ELF-1 (cell line): ENCODE data around the gene KCTD2.
"Not testable (repeated sequence)": the region's sequence is repeated elsewhere in the genome, so short reads cannot be mapped to it uniquely, and the experiment has no call there.

Source experiments
- DNase-seq: peaks from one replicate; pipeline ENCODE4 v3.0.0-alpha.2; 2016; ENCODE audit warnings: low read depth, low spot score

KCTD2 gene

DNA sequence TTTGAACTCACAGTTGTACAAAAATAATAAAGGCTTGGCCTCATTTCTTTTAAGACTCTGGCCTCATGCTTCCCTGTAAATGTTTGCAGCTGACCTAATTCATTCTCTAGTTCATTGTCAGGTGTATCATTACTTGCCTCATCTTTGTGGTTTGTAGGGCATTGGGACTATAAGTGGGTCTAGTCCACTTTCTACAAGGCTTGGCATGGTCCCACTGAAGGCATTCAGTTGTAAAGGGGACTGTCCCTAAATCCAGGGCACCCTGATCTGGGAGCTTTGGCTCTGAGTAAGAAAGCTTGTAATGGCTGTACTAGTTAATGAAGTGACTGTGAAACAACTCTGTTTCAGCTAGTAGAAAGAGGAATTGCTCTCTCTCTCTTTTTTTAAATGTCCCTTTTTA, 2.7 kb downstream of the KCTD2 start:
- no peak for DNase-seq

- no peak for DNase-seq
These were observed 4.9 kb downstream of the KCTD2 start for GRCh38 chr17:75051941-75052340.

DNA sequence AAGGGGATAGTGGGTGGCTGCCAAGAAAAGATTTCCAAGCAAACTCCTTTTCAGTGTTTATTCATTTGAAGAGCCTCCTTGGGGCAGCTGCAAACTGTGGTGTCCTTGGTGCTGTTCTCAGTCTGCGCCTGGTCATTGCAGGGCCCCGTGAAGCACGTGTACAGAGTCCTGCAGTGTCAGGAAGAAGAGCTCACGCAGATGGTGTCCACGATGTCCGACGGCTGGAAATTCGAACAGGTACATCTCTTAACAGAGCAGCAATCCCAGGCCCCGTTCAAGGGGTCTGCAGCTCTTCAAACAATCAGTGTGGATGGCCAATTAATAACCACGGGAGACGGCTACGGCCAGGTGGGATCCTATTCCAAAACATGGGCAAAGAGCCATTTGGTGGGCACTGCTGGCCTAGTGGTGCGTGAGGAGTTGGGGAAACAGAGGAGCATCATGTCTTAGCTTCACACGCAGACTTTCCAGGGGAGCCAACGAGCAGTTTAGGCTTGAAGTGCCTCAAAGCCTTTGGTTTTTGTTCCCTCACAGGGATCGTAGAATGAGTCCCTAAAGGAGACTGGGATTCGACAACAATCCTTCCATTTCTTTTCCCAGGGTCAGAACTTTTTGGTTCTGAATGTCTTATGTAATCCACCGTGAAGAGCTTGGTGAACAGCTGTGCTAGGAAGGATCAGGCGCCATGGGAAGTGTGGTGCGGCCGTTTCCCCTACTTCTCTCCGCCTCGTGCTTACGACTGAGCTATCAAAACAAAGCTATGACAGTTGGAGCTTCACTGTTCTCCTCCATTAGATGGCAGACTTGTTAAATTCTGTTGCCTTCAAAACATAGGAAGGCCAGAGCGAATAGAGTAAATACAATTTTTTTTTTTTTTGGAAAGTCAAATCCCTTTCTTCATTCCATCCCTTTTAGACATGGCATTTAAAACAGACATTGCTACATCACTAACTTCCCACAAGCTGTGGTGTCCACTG, 12.6 kb downstream of the KCTD2 start:
- no peak for DNase-seq

GRCh38 chr17:75060434-75061054, 13.5 kb downstream of the KCTD2 start:
- no peak for DNase-seq

DNA sequence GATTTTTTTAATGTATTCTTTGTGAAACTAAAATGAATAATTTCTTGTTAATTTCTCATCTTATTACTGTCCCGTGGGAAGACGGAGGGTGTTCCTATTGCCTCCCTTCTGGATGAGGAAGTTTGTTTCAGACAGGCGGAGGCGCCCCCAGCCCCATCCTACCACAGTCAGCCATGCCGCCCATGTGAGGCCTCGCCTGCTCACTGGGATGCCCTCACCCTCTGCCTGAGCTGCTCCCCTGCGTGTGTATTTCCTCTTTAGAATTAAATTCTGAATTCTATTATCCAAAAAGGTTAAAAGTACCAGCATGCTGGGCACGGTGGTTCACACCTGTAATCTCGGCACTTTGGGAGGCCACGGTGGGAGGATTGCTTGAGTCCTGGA, 14.0 kb downstream of the KCTD2 start:
- no peak for DNase-seq

DNA sequence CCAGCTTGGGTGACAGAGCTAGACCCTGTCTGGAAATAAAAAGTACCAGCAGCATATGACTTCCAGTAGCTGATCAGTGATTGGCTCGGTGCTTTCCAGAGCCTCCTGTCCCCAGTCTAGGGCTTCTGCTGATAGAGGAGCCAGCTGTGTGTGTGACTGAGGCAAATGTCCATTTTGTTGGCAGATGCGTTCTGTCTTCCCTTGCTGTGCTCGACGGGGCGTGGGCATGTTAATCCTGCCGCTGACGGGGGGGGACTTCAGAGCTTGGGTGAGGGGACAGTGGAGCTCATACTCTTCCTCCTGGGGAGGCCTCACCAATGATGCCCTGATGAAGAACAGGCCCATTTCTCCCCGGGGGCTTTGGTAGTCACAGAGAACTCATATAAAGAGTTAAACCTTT, 14.6 kb downstream of the KCTD2 start:
- no peak for DNase-seq

- DNase-seq, result no peak
These were observed 16.2 kb downstream of the KCTD2 start for GRCh38 chr17:75063201-75063600.

GRCh38 chr17:75063626-75064025, 16.6 kb downstream of the KCTD2 start:
- DNase-seq, result no peak

DNA sequence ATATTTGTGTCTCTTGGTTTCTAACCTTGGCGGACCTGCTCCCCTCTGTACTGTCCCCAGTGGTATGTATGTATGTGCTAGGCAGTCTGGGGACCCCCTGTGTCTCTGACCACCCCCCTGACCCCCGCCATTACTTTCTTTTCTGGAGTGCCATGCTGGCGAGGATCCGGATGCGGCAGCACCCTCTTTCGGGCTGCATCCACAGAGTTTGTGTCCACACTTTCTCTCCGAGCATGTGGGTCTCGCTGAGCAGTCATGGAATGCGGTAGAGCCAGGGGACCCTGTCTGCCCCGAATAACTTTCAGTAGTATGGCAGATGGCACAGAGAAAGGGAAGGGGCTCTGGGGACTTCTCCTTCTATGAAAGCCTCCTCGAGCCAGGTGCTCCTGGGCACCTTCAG, 17.0 kb downstream of the KCTD2 start:
- no peak for DNase-seq

GRCh38 chr17:75064460-75064859, 17.4 kb downstream of the KCTD2 start:
- no peak for DNase-seq

GRCh38 chr17:75064867-75065561, 18.0 kb downstream of the KCTD2 start:
- peak; percentile 68 for DNase-seq

GRCh38 chr17:75065562-75066151, 18.6 kb downstream of the KCTD2 start:
- no peak for DNase-seq

DNA sequence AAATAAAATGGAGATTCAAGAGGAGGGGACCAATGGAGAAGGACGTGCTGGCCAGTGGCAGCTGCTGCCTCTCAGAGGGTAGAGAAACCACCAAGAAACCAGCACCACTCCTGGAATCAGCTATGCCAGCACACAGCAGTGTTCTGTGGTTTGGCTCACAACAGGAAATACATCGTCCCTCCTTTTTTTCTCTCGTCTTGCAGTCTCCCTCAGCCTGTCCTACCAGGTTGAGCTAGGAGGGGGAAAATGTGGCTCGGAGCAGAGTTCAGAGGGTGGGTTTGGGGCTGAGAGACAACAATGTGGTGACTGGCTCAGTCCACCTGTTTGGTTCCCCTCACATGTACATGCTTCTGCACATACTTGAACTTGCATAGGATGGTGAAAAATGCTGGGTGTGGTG, 20.8 kb downstream of the KCTD2 start:
- DNase-seq, result no peak

GRCh38 chr17:75068750-75069149, 21.7 kb downstream of the KCTD2 start:
- DNase-seq, result no peak

DNA sequence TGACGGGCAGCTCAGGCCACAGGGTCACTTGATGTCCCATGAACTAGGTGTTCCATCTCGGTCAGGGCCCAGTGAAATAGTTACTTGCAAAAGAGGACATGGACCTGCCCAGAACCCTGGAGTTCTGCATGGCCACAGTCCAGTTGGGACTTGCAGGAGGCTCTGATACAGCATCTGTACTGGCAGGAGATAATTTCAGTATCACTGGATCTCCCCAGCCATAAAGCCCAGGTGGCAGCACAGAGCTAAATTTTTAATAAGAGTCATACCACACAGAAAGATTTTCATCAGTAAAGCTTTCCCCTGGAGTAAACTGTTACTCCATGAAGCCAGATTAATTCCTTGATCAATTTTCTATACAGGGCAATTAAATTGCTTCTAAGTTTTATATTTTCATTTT, 22.8 kb downstream of the KCTD2 start:
- no peak for DNase-seq

GRCh38 chr17:75071478-75072271, 24.6 kb downstream of the KCTD2 start:
- not testable (repeated sequence) for DNase-seq

DNA sequence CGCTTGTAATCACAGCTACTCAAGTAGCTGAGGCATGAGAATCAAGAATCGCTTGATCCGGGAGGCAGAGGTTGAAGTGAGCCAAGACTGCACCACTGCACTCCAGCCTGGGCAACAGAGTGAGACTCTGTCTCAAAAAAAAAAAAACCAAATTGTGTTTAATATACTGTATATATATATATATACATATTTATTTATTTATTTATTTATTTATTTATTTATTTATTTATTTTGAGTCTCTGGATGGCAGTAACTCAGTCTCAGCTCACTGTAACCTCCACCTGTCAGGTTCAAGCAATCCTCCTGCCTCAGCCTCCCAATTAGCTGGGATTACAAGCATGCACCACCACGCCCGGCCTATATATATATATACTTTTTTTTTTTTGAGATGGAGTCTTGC, 25.9 kb downstream of the KCTD2 start:
- not testable (repeated sequence) for DNase-seq

DNA sequence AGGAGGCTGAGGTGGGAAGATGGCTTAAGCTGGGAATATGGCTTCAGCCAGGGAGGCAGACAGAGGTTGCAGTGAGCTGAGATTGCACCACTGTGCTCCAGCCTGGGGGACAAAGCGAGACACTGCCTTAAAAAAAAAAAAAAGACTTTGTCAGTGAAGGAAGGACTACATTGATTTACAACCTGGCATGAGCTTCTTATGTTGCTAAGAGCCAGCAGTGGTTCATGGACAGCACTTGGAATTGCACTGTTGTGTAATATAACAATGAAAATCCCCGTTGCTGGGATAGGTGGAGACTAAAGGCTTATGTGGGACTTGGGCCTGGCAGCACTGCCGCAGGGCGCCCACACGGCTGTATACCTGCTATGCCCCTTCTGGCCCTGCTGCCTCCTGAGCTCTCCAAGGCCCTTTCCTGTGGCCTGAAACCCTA, 26.6 kb downstream of the KCTD2 start:
- no peak for DNase-seq

DNA sequence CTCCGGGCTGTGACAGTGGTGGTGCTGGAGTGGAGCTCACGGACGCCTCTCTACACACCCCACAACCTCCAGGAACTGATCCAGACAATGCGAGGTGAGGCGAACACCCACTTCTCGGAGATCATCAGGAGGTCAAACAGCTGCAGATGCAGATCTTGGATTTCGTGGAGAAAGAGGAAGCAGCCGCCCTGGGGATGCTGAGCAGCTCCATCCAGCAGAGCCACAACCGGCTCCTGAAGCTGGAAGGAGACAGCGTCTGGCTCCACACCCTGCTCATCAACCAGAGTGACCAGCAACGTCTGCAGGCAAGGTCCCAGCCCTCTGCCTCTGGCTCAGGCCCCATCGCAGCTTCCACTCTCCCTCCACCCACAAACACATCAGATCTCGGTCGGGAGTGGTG, 27.5 kb downstream of the KCTD2 start:
- no peak for DNase-seq

- DNase-seq, result no peak
These were observed 28.7 kb downstream of the KCTD2 start for GRCh38 chr17:75075597-75076336.
